ENCODE measurements around the gene GIT1.

GIT1 gene

DNA sequence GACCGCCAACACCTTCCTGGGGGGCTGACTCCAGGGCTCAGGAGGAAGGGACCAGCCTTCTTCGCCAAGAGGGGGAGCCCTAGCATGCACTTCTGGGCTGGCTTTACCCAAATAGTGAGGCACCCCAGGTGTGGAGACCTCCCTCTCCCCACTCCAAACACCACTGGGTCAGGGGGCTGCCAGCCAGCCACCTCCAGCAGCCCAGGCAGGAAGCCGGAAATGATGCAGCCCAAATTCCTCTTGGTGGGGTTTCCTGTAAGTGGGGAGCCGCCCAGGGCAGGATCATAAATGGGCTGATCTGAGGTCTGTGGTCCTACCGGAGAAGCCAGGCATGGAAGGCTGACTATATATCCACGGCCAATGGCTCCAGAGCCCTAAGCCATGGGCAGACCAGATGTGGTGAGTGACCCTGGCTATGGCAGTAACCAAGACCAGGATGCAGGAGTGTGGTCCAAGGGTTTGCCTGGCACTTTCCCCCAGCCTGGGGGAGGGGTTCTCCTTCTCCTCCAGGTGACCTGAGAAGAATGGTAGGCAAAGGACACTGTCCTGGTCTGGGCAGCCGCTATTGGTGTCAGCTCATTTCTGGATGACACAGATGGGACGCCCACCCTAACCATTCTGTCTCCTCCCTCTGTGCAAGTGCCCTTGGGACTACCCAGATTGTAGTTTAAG is 4.2 kb downstream of the GIT1 start:
- no peak for DNase-seq (ENCODE audit: low read depth)
- H3K4me3 ChIP-seq (ENCODE audit: control insufficient read depth, low read depth, low read length): no peak overlapping the region
- TF ChIP-seq, protein P1, sequence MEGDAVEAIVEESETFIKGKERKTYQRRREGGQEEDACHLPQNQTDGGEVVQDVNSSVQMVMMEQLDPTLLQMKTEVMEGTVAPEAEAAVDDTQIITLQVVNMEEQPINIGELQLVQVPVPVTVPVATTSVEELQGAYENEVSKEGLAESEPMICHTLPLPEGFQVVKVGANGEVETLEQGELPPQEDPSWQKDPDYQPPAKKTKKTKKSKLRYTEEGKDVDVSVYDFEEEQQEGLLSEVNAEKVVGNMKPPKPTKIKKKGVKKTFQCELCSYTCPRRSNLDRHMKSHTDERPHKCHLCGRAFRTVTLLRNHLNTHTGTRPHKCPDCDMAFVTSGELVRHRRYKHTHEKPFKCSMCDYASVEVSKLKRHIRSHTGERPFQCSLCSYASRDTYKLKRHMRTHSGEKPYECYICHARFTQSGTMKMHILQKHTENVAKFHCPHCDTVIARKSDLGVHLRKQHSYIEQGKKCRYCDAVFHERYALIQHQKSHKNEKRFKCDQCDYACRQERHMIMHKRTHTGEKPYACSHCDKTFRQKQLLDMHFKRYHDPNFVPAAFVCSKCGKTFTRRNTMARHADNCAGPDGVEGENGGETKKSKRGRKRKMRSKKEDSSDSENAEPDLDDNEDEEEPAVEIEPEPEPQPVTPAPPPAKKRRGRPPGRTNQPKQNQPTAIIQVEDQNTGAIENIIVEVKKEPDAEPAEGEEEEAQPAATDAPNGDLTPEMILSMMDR (IDR thresholded peaks at IDR 0.05; ENCODE audit: control insufficient read depth, insufficient read depth, low read depth, low read length, missing control alignments): peak; percentile 46

DNA sequence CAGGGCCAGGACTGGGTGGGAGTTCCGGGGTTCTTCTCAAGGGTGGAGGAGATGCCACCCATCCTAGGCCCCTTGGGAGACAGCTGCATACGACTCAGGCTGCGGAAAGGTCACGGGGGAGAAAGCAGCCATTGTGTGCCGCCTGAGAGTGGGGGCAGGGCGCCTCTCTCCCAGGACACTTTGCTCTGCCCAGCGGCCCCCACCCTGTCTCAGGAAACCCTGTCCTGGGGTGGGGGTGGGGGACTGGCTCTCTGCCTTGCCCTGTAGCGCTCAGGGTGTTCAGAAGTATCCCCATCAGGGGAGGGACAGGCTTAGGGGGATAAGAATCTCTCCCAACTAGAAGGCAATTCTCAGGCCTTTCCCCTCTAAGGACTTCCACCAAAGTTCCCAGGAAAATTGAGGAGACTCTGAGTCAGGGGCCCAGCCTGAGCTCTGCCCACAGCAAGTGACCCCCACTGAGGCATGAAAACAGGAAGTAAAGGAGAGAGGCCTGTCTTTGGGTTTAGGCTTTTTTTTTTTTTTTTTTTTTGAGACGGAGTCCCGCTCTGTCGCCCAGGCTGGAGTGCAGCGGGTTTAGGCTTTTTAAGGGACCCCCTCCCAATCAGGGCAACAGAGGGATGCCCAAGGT is 4.9 kb downstream of the GIT1 start:
- no peak for DNase-seq (ENCODE audit: low read depth)
- H3K4me3 ChIP-seq (ENCODE audit: control insufficient read depth, low read depth, low read length): no peak overlapping the region
- TF ChIP-seq, protein P1 (IDR thresholded peaks at IDR 0.05; ENCODE audit: control insufficient read depth, insufficient read depth, low read depth, low read length, missing control alignments): no peak

DNA sequence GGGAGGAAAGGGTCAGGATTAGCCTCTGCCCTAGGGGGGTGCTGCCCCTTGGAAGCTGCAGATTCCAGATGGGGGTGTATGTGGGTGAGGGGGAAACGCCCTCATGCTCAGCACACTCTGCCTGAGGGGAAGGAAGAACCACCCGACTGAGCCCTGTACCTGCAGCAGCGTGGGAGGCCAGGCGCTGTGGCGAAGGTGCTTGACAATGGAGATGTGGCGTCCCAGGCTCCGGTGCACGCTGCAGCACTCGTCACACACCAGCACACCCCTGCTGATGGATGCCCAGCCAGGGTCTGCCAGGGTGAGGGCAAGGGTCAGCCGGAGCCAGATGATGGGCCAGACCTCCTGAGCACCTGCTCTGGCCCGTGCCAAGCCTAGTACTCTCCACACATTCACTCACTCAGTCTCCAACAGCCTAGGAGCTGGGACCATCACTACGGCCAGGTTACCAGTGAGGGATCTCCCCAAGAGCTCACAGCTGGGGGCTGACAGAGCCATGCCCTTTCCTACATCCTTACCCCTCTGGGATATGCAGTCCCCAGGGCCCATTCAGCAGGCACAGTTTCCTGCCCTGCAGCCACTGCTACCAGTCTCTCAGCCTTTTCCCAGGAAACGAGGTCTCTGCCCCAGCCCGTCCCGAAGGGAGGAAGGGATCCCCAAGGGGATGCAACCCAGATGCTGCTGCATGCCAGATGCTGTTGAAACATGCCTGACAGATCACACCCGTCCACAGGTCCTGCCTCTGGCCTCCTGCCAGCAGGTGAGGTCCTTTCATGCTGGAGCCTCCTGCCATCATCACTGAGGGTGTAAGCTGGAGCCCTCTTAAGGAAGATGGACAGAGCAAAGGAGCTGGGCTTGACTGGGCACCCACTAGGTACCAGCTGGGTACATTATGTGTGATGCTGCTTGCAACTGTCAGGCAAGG is 5.9 kb downstream of the GIT1 start:
- TF ChIP-seq, protein P1 (IDR thresholded peaks at IDR 0.05; ENCODE audit: control insufficient read depth, insufficient read depth, low read depth, low read length, missing control alignments): no peak
- DNase-seq (ENCODE audit: low read depth): no peak
- H3K4me3 ChIP-seq (ENCODE audit: control insufficient read depth, low read depth, low read length): no peak overlapping the region

DNA sequence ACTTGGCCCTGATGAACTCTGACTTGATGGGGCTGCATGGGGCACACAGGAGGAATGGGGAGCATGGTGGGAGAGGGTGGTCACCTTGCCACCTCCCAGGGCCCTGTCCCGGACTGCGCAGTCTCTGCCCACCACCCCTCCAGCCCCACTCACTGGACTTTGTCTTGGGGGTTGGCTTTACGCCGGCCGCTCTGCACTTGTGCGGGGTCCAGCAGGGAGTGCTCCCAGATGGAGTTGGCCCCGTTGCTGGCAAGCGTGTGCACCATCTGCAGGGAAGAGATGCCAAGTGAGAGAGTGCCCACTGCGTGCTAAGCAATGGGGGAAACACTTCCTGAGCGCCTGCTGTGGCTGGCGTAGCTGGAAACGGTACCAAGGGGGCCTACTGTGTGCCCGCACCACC is 6.7 kb downstream of the GIT1 start:
- no peak overlapping the region for H3K4me3 ChIP-seq (ENCODE audit: control insufficient read depth, low read depth, low read length)
- TF ChIP-seq, protein P1 (IDR thresholded peaks at IDR 0.05; ENCODE audit: control insufficient read depth, insufficient read depth, low read depth, low read length, missing control alignments): no peak
- DNase-seq (ENCODE audit: low read depth): no peak

DNA sequence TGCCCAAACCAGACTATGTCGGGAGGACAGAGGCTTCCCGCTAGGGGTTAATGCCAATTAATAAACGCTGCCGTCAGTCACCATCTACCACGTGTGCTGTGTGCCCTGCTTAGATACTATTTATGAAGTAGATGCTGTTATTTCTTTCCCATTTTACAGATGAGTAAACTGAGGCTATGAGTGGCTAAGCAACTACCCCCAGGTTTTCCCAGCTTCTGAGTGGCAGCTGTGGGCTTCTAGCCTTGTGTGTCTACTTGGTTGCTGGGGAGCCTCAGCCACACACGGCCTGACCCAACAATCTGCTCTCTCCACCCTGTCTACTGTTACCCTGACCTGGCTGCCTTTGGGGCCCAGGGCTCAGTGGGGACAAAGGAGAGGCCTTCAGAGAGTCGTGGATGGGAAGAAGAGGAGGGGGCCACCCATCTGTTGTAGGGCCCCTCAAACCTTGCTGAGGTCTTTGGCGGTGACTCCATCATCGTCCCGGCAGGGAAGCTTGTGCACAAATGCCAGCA is 7.1 kb downstream of the GIT1 start:
- DNase-seq (ENCODE audit: low read depth): no peak
- H3K4me3 ChIP-seq (ENCODE audit: control insufficient read depth, low read depth, low read length): no peak overlapping the region
- TF ChIP-seq, protein P1 (IDR thresholded peaks at IDR 0.05; ENCODE audit: control insufficient read depth, insufficient read depth, low read depth, low read length, missing control alignments): no peak

DNA sequence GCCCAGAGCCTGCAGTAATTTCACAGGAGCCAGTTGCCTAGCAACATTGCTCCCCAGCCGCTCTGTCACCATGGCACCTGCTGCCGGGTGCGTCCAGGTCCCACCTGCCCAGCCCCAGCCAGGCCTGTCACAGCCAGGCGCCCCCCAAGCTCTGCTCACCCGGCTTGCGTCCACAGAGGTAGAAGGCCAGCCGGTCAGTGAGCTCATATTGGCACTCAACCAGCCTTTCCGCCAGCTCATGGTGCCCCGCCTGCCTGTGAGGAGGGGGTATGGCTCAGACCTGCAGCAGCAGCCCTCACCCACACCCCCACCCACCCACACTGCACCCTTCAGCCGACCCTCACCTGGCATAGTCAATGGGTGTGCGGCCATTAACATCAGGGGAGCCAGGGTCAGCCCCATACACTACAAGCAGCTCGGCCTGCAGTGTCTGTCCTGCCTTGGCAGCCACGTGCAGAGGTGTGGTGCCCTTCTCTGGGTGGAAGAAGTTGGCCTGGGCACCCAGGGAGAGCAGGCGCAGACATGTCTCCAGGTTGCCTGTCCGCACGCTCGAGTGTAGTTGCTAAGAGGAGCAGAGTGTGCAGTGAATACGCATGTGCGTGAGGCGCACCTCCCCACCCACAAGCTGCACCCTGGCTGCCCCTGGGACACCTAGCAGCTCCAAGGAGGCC is 7.7 kb downstream of the GIT1 start:
- no peak overlapping the region for H3K4me3 ChIP-seq (ENCODE audit: control insufficient read depth, low read depth, low read length)
- TF ChIP-seq, protein P1 (IDR thresholded peaks at IDR 0.05; ENCODE audit: control insufficient read depth, insufficient read depth, low read depth, low read length, missing control alignments): no peak
- no peak for DNase-seq (ENCODE audit: low read depth)
